NCI-H146 treated with DMSO at 0.1 percent for 48 hours (cell line): ENCODE measurements around the gene SHANK3.

Experiments used
- DNase-seq: peaks from one replicate; lab custom pipeline; 2025; ENCODE audit not compliant: unreplicated experiment; lab: John Stamatoyannopoulos, UW

Gene SHANK3

GRCh38 chr22:50711446-50712340 lies 39.1 kb downstream of the SHANK3 start:
- DNase-seq, result no peak

GRCh38 chr22:50712341-50713007 lies 39.9 kb downstream of the SHANK3 start:
- no peak for DNase-seq

GRCh38 chr22:50713008-50713385 lies 40.4 kb downstream of the SHANK3 start:
- no peak for DNase-seq

- DNase-seq, result no peak
Observed at GRCh38 chr22:50713571-50714056, 41.0 kb downstream of the SHANK3 start.

GRCh38 chr22:50714150-50714549 lies 41.5 kb downstream of the SHANK3 start:
- no peak for DNase-seq

GRCh38 chr22:50714631-50715179 lies 42.1 kb downstream of the SHANK3 start:
- DNase-seq, result no peak

GRCh38 chr22:50715250-50715649 lies 42.6 kb downstream of the SHANK3 start:
- no peak for DNase-seq

- no peak for DNase-seq
Observed at GRCh38 chr22:50715776-50716175, 43.2 kb downstream of the SHANK3 start.

GRCh38 chr22:50716290-50717024 lies 43.8 kb downstream of the SHANK3 start:
- DNase-seq, result no peak

- DNase-seq, result no peak
Observed at GRCh38 chr22:50717709-50718351, 45.2 kb downstream of the SHANK3 start.

GRCh38 chr22:50718352-50718709 lies 45.7 kb downstream of the SHANK3 start:
- no peak for DNase-seq

- no peak for DNase-seq
Observed at GRCh38 chr22:50719814-50720300, 47.2 kb downstream of the SHANK3 start.

- DNase-seq, result no peak
Observed at GRCh38 chr22:50720301-50721256, 48.0 kb downstream of the SHANK3 start.

GRCh38 chr22:50721257-50721844 lies 48.7 kb downstream of the SHANK3 start:
- no peak for DNase-seq

- no peak for DNase-seq
Observed at GRCh38 chr22:50722048-50722701, 49.6 kb downstream of the SHANK3 start.
